C4-2B (cell line): ENCODE results near the gene EPS15.

ENCODE experiments used
- CTCF ChIP-seq: fragments of 450-650 bp; conservative IDR thresholded peaks from 2 replicates; pipeline ENCODE4 v1.5.1; 2017; ENCODE audit warnings: mild to moderate bottlenecking
- ZFX ChIP-seq: fragments of 450-650 bp; IDR thresholded peaks from 2 replicates; pipeline ENCODE4 v1.6.1; 2017

- TF ChIP-seq CTCF (no peak), ZFX (no peak)
Observed at GRCh38 chr1:51552929-51553807, 34.1 kb upstream of the EPS15 start.
